IMR-90 (cell line): ENCODE results near the gene IFNG. TPM values are rescaled to one million over a fixed set of nuclear protein-coding genes. Genes with fewer than 3 reads are reported as not detected.

Experiments
- ATAC-seq: fragments of 200-7000 bp; cut with Tn5 transposase; 2 replicates; pipeline ENCODE4 v1.9.1; 2020; ENCODE audit warnings: low read depth, mild to moderate bottlenecking, moderate library complexity
- BruUV-seq: library from RNA; stranded (reverse); fragments of 400-500 nt; replicated peaks from 2 replicates; lab custom pipeline; 2021; lab: Mats Ljungman, UMichigan
- CTCF ChIA-PET: fragments of 300-600 bp; formaldehyde crosslinking; extraction: SDS; loops from one replicate; lab custom pipeline; 2021; ENCODE audit warnings: antibody characterized with exemption; lab: Yijun Ruan, JAX
- POLR2A ChIA-PET: fragments of 300-600 bp; sonication (Branson Sonifier 250); formaldehyde crosslinking; loops from one replicate; lab custom pipeline; 2022; ENCODE audit warnings: antibody characterized with exemption; ENCODE audit not compliant: unreplicated experiment; lab: Charles Lee
- DNase-seq: peaks from one replicate; pipeline ENCODE4 v3.0.0; 2013
- H2AFZ ChIP-seq: replicated peaks from 2 replicates; pipeline ENCODE3; 2013; ENCODE audit warnings: low read length, mild to moderate bottlenecking; ENCODE audit not compliant: poor library complexity
- H2AK5ac ChIP-seq: 2 replicates; pipeline ENCODE4 v1.6.1; 2013; ENCODE audit warnings: low read depth, low read length, inconsistent platforms
- H2AK9ac ChIP-seq: replicated peaks from 2 replicates; pipeline ENCODE3; 2013; ENCODE audit warnings: mild to moderate bottlenecking, low read depth, low read length, moderate library complexity; ENCODE audit not compliant: poor library complexity
- H2BK120ac ChIP-seq: 2 replicates; pipeline ENCODE4 v1.6.1; 2013; ENCODE audit warnings: low read depth, low read length, inconsistent platforms
- H2BK15ac ChIP-seq: 3 replicates; pipeline ENCODE4 v1.6.1; 2013; ENCODE audit warnings: low read depth, low read length, inconsistent platforms
- H2BK20ac ChIP-seq: 2 replicates; pipeline ENCODE4 v1.6.1; 2013; ENCODE audit warnings: low read depth, mild to moderate bottlenecking, inconsistent platforms, low read length, moderate library complexity
- H2BK5ac ChIP-seq: 2 replicates; pipeline ENCODE4 v1.6.1; 2013; ENCODE audit warnings: mild to moderate bottlenecking, low read depth, low read length, inconsistent platforms; ENCODE audit not compliant: poor library complexity, severe bottlenecking
- H3K14ac ChIP-seq: replicated peaks from 2 replicates; pipeline ENCODE4 v1.6.1; 2013; ENCODE audit warnings: low read depth, low read length, inconsistent platforms
- H3K18ac ChIP-seq: 2 replicates; pipeline ENCODE4 v1.6.1; 2013; ENCODE audit warnings: low read depth, low read length, control low read depth
- H3K23ac ChIP-seq: 2 replicates; pipeline ENCODE4 v1.6.1; 2013; ENCODE audit warnings: low read depth, low read length, inconsistent platforms
- H3K27ac ChIP-seq: 2 replicates; pipeline ENCODE4 v1.5.1; 2013; ENCODE audit warnings: mild to moderate bottlenecking, control low read depth, low read length; ENCODE audit not compliant: insufficient read depth
- H3K27me3 ChIP-seq: 2 replicates; pipeline ENCODE4 v1.6.1; 2013; ENCODE audit warnings: low read length; ENCODE audit not compliant: control insufficient read depth, insufficient read depth
- H3K36me3 ChIP-seq: 2 replicates; pipeline ENCODE4 v1.6.1; 2013; ENCODE audit warnings: low read length, mixed read lengths; ENCODE audit not compliant: control insufficient read depth, insufficient read depth
- H3K4ac ChIP-seq: 2 replicates; pipeline ENCODE4 v1.6.1; 2013; ENCODE audit warnings: low read depth, low read length, inconsistent platforms
- H3K4me1 ChIP-seq: 2 replicates; pipeline ENCODE4 v1.6.1; 2013; ENCODE audit warnings: low read length, mixed read lengths; ENCODE audit not compliant: control insufficient read depth, insufficient read depth
- H3K4me2 ChIP-seq: 2 replicates; pipeline ENCODE4 v1.6.1; 2013; ENCODE audit warnings: low read depth, mild to moderate bottlenecking, control low read depth, low read length, moderate library complexity
- H3K4me3 ChIP-seq: 2 replicates; pipeline ENCODE4 v1.5.1; 2013; ENCODE audit warnings: low read depth, mild to moderate bottlenecking, control low read depth, low read length, moderate library complexity; ENCODE audit not compliant: insufficient read depth
- H3K56ac ChIP-seq: 2 replicates; pipeline ENCODE4 v1.6.1; 2013; ENCODE audit warnings: low read length, inconsistent platforms; ENCODE audit not compliant: insufficient read depth; ENCODE audit errors: extremely low read depth
- H3K79me1 ChIP-seq, 2 experiments: 2 replicates each; pipeline ENCODE4 v1.6.1; 2013; ENCODE audit warnings: low read length in 2 of 2, inconsistent platforms in 1 of 2, low read depth in 1 of 2
- H3K9ac ChIP-seq: 2 replicates; pipeline ENCODE4 v1.6.1; 2013; ENCODE audit warnings: low read depth, low read length, control low read depth
- H3K9me1 ChIP-seq: 2 replicates; pipeline ENCODE4 v1.6.1; 2013; ENCODE audit warnings: low read length, inconsistent platforms; ENCODE audit not compliant: insufficient read depth
- H3K9me3 ChIP-seq: 2 replicates; pipeline ENCODE4 v1.6.1; 2013; ENCODE audit warnings: low read length; ENCODE audit not compliant: control insufficient read depth, insufficient read depth
- H4K20me1 ChIP-seq: 2 replicates; pipeline ENCODE4 v1.6.1; 2013; ENCODE audit warnings: low read length, inconsistent platforms; ENCODE audit not compliant: insufficient read depth
- H4K5ac ChIP-seq: 2 replicates; pipeline ENCODE4 v1.6.1; 2013; ENCODE audit warnings: mild to moderate bottlenecking, low read depth, low read length, control low read depth
- H4K8ac ChIP-seq, 2 experiments: 2 replicates each; pipeline ENCODE4 v1.6.1; 2013; ENCODE audit warnings: low read depth in 2 of 2, low read length in 2 of 2, control low read depth in 1 of 2, inconsistent platforms in 1 of 2
- H4K91ac ChIP-seq: 2 replicates; pipeline ENCODE4 v1.6.1; 2013; ENCODE audit warnings: low read depth, low read length, inconsistent platforms; ENCODE audit not compliant: insufficient read depth
- BHLHE40 ChIP-seq: fragments of 150-350 bp; IDR thresholded peaks from 2 replicates; pipeline ENCODE4 v1.6.1; 2016; ENCODE audit warnings: mild to moderate bottlenecking, low read depth, low read length
- CHD1 ChIP-seq: IDR thresholded peaks from 2 replicates; pipeline ENCODE4 v1.6.1; 2012; ENCODE audit warnings: low read depth, low read length, improper control_type of control experiment
- FOS ChIP-seq: fragments of 150-350 bp; IDR thresholded peaks from 2 replicates; pipeline ENCODE4 v1.6.1; 2016; ENCODE audit warnings: low read depth, low read length
- MAFK ChIP-seq: IDR thresholded peaks from 2 replicates; pipeline ENCODE4 v1.6.1; 2012; ENCODE audit warnings: low read depth, low read length, improper control_type of control experiment
- MXI1 ChIP-seq: IDR thresholded peaks from 2 replicates; pipeline ENCODE4 v1.6.1; 2012; ENCODE audit warnings: low read depth, mild to moderate bottlenecking, low read length, moderate library complexity, borderline replicate concordance
- NFE2L2 ChIP-seq: fragments of 150-350 bp; IDR thresholded peaks from 2 replicates; pipeline ENCODE4 v1.6.1; 2016; ENCODE audit warnings: low read depth, mild to moderate bottlenecking, low read length
- POLR2A ChIP-seq: IDR thresholded peaks from 2 replicates; pipeline ENCODE4 v1.6.1; 2012; ENCODE audit warnings: mild to moderate bottlenecking, low read depth, low read length
- RCOR1 ChIP-seq: IDR thresholded peaks from 2 replicates; pipeline ENCODE4 v1.6.1; 2012; ENCODE audit warnings: mild to moderate bottlenecking, low read length, improper control_type of control experiment; ENCODE audit not compliant: insufficient replicate concordance
- RFX5 ChIP-seq: IDR thresholded peaks from 2 replicates; pipeline ENCODE4 v1.8.0; 2012; ENCODE audit warnings: low read depth, mild to moderate bottlenecking, low read length, moderate library complexity
- SMC3 ChIP-seq: fragments of 150-350 bp; IDR thresholded peaks from 2 replicates; pipeline ENCODE4 v1.6.1; 2016; ENCODE audit warnings: low read depth, mild to moderate bottlenecking, antibody characterized with exemption, low read length, moderate library complexity
- WGBS, 2 experiments: methylation state at CpG; one replicate each; pipeline versions ENCODE4 v1.1.5 to v1.1.7; 2013; ENCODE audit warnings: missing lambda C conversion rate in 2 of 2; ENCODE audit not compliant: insufficient read length in 1 of 2; ENCODE audit errors: extremely low coverage in 2 of 2; 5-methylcytosine and 5-hydroxymethylcytosine counted together
- dilution Hi-C: fragments of 300-500 bp; cut with HindIII; formaldehyde crosslinking; loops from one replicate; pipeline ENCODE4 v1.14.3; 2018; ENCODE audit warnings: low sequenced_read_pairs; ENCODE audit not compliant: unreplicated experiment
- in situ Hi-C: fragments of 300-500 bp; cut with MboI; formaldehyde crosslinking; loops from 3 replicates; pipeline ENCODE4 v1.14.3; 2019; ENCODE audit warnings: low sequenced_read_pairs, inconsistent platforms, mixed read lengths
- intact Hi-C: fragments of 100-400 bp; cut with micrococcal nuclease; formaldehyde crosslinking; loops from 2 replicates; pipeline ENCODE4 v1.10.0; 2022
- polyA plus RNA-seq, 3 experiments: library from polyadenylated mRNA; depleted of rRNA; stranded (reverse); fragments of >200 nt; gene quantifications; 2 replicates each; pipeline ENCODE4 v1.2.3, GENCODE V29; 2012; ENCODE audit warnings: low replicate concordance in 1 of 3
- total RNA-seq: library from RNA; depleted of rRNA; stranded (reverse); fragments of >200 nt; gene quantifications from 2 replicates; pipeline ENCODE4 v1.2.3, GENCODE V29; 2012
- TF ChIP-seq, protein P1 (sequence below): fragments of 150-350 bp; IDR thresholded peaks from 2 replicates; pipeline ENCODE4 v1.6.1; 2017; ENCODE audit warnings: mild to moderate bottlenecking, antibody characterized with exemption, low read length, low read depth

The IFNG gene
- total and polyA plus RNA-seq, 2 of the 4 experiments (the other 2 are of a cell fraction), result not detected

DNA sequence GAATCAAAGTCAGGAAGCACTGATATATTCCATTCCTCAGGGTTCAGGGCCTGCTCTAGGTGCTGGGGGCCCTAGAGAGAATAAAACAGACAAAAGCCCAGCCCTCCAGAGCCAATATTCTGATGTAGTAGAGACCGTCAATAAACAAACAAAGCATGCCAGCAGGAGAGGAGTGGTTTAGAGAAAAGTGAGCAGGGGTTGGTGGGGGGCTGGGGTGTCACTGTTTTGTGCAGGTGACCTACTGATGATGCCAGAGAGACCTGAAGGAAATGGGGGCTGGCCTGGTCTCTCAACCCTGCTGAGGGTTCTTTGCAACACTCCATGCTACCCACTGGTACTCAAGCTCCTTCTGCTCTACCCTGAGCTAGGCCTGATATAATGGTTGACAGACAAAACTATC, 39.6 kb upstream of the IFNG start:
- Histone ChIP-seq H4K5ac (no peak overlapping the region), H2AFZ (no peak overlapping the region), H3K79me1 (no peaks in the 10 kb centered on the region), H2AK9ac (no peak overlapping the region), H2BK120ac (no peak overlapping the region), H2BK15ac (no peak overlapping the region), H3K18ac (no peak overlapping the region), H3K9ac (no peak overlapping the region), H3K27ac (no peak overlapping the region), H4K8ac (no peak overlapping the region), H4K91ac (no peak overlapping the region), H3K4me2 (no peak overlapping the region), H4K20me1 (no peaks in the 10 kb centered on the region), H2BK20ac (no peak overlapping the region), H3K4ac (no peak overlapping the region), H3K9me1 (no peaks in the 10 kb centered on the region), H3K4me1 (no peaks in the 10 kb centered on the region), H3K23ac (no peak overlapping the region), H2AK5ac (no peak overlapping the region), H3K56ac (no peak overlapping the region), H3K9me3 (no peaks in the 10 kb centered on the region), H3K14ac (no peak overlapping the region), H2BK5ac (no peak overlapping the region), H3K27me3 (peaks cover 4% of the 10 kb centered on the region), H3K4me3 (no peak overlapping the region), H3K36me3 (no peaks in the 10 kb centered on the region)
- DNase-seq, result no peak
- BruUV-seq, result no TSS peak
- ChIA-PET CTCF (no interaction called here), POLR2A (no interaction called here)
- in situ Hi-C loops, result no loop called here
- intact Hi-C loops, result no loop called here
- no CpG with 5 or more reads among the region's 1 CpG for WGBS, 2 experiments
- ATAC-seq, result no peak
- dilution Hi-C loops, result no loop called here
- no peak for TF ChIP-seq RCOR1
- no peak for TF ChIP-seq MXI1
- TF ChIP-seq RFX5, result no peak
- TF ChIP-seq SMC3, result no peak
- no peak for TF ChIP-seq MAFK
- no peak for TF ChIP-seq BHLHE40
- TF ChIP-seq, protein P1, sequence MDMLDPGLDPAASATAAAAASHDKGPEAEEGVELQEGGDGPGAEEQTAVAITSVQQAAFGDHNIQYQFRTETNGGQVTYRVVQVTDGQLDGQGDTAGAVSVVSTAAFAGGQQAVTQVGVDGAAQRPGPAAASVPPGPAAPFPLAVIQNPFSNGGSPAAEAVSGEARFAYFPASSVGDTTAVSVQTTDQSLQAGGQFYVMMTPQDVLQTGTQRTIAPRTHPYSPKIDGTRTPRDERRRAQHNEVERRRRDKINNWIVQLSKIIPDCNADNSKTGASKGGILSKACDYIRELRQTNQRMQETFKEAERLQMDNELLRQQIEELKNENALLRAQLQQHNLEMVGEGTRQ, result no peak
- TF ChIP-seq POLR2A, result no peak
- TF ChIP-seq FOS, result no peak
- no peak for TF ChIP-seq CHD1
- TF ChIP-seq NFE2L2, result no peak
